Lung (tissue), 12 donors: ENCODE results near the gene TEX51. TPM values are rescaled to one million over a fixed set of nuclear protein-coding genes. Genes with fewer than 3 reads are reported as not detected.

Experiments used
- ATAC-seq: fragments of 200-7000 bp; cut with Tn5 transposase; one replicate; pipeline ENCODE4 v1.9.1; 2020; ENCODE audit warnings: moderate number of reproducible peaks; ENCODE audit not compliant: insufficient read depth, low FRiP score
- DNase-seq, 3 donors: peaks; one replicate each; pipeline ENCODE4 v3.0.0-alpha.2; 2013 to 2017
- H3K27ac ChIP-seq, 2 donors: one replicate each; pipeline ENCODE4 v1.5.1; 2013; ENCODE audit warnings: mild to moderate bottlenecking in 2 of 2, moderate library complexity in 2 of 2, control low read depth in 1 of 2, inconsistent platforms in 1 of 2, low read depth in 1 of 2, low read length in 1 of 2
- H3K27me3 ChIP-seq, 3 donors: one replicate each; pipeline ENCODE4 v1.5.1; 2013; ENCODE audit warnings: low read length in 2 of 3; ENCODE audit not compliant: control insufficient read depth in 3 of 3, insufficient read depth in 3 of 3
- H3K36me3 ChIP-seq, 4 donors: one replicate each; pipeline ENCODE4 v1.5.1; 2013; ENCODE audit warnings: low read length in 4 of 4, mild to moderate bottlenecking in 1 of 4, moderate library complexity in 1 of 4; ENCODE audit not compliant: control insufficient read depth in 4 of 4, insufficient read depth in 4 of 4
- H3K4me1 ChIP-seq, 5 donors: one replicate each; pipeline ENCODE4 v1.5.1; 2013; ENCODE audit warnings: low read length in 5 of 5, mild to moderate bottlenecking in 2 of 5, moderate library complexity in 1 of 5; ENCODE audit not compliant: control insufficient read depth in 5 of 5, insufficient read depth in 5 of 5
- H3K4me3 ChIP-seq: one replicate; pipeline ENCODE4 v1.5.1; 2013; ENCODE audit warnings: mild to moderate bottlenecking, control low read depth, moderate library complexity
- H3K9ac ChIP-seq, 2 donors: one replicate each; pipeline ENCODE4 v1.5.1; 2013; ENCODE audit warnings: low read length in 2 of 2, control low read depth in 1 of 2; ENCODE audit not compliant: insufficient read depth in 1 of 2
- H3K9me3 ChIP-seq, 4 donors: one replicate each; pipeline ENCODE4 v1.5.1; 2013; ENCODE audit warnings: low read length in 3 of 4, mild to moderate bottlenecking in 1 of 4, moderate library complexity in 1 of 4; ENCODE audit not compliant: control insufficient read depth in 4 of 4, insufficient read depth in 3 of 4
- WGBS, 2 donors: extraction: QIAGEN DNeasy Blood & Tissue Kit; methylation state at CpG; one replicate each; pipeline ENCODE4 v1.1.7; 2013; 5-methylcytosine and 5-hydroxymethylcytosine counted together
- polyA plus RNA-seq, 2 donors: library from polyadenylated mRNA; stranded (reverse); fragments of 200-250 nt; gene quantifications; one replicate each; pipeline ENCODE4 v1.2.1, GENCODE V29; 2013
- total RNA-seq, 2 donors: library from RNA; depleted of rRNA in 1 of 2; stranded (reverse); fragments of >200 nt in 1 of 2; gene quantifications; one replicate each; pipeline ENCODE4 v1.2.1, GENCODE V29; 2014 to 2021
- TF ChIP-seq, protein P1 (sequence below): IDR thresholded peaks from 2 replicates; pipeline ENCODE4 v1.5.1; 2012; ENCODE audit warnings: mild to moderate bottlenecking; ENCODE audit errors: control extremely low read depth, extremely low read depth
- donor health status: control.
- donor health status: control.
- donor health status: Bipolar disorder and iron deficiency.
- donor health status: healthy.
- donor health status: DM: yes; HTN: yes; CAD: no.

The TEX51 gene
- total and polyA plus RNA-seq, 4 donors = not detected

DNA sequence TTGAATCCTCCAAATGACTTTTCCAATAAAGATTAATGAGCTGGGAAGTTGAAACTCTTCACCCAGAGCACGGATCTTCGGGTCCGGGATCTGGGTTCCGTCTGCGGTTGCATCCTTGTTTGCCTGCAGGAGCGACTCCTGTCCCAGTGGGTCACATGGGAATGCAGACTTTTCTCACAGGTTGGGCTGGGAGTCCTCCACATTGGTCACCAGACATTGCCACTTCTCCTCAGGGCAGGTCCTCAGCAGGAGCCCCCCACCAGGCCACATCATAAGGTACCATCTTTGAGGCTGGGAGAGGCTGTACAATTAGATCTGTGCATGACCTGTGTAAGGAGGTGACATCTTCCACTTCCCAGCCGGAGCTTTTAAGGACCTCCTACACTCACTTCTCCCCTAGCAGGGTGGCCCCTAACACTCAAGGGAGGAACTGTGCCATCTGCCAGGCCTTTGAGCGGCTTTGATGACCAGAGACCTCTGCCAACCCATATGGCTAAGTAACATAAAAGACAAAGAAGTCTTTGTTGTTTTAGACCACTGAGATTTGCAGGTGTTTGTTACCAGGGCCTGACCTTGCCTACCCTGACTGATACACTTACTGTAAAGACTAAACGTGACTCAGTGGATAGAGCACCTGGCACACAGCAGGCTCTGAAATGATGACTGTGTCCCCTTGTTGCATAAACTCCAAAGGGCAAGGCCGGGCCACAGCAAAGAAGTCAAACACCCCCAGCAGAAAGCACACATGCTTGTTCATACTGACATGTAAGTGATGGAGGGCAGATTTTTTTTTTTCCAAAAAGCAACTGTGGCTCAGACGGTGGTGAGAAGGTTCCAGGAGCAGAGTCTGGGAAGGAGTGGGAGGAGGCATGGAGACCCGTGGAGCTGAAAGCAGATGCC lies 7.9 kb upstream of the TEX51 start:
- Histone ChIP-seq H3K9me3 (peaks cover 0 to 3% (median 0%) of the 10 kb centered on the region in 4 donors), H3K4me3 (no peak overlapping the region), H3K27me3 (no peaks in the 10 kb centered on the region), H3K4me1 (peaks cover 0 to 7% (median 0%) of the 10 kb centered on the region in 5 donors), H3K36me3 (no peaks in the 10 kb centered on the region), H3K9ac (no peak overlapping the region), H3K27ac (no peak overlapping the region)
- no peak for ATAC-seq
- DNase-seq = no peak
- WGBS, 2 donors = 87 to 94% methylated on average over 12 of the region's 12 CpGs
- TF ChIP-seq, protein P1, sequence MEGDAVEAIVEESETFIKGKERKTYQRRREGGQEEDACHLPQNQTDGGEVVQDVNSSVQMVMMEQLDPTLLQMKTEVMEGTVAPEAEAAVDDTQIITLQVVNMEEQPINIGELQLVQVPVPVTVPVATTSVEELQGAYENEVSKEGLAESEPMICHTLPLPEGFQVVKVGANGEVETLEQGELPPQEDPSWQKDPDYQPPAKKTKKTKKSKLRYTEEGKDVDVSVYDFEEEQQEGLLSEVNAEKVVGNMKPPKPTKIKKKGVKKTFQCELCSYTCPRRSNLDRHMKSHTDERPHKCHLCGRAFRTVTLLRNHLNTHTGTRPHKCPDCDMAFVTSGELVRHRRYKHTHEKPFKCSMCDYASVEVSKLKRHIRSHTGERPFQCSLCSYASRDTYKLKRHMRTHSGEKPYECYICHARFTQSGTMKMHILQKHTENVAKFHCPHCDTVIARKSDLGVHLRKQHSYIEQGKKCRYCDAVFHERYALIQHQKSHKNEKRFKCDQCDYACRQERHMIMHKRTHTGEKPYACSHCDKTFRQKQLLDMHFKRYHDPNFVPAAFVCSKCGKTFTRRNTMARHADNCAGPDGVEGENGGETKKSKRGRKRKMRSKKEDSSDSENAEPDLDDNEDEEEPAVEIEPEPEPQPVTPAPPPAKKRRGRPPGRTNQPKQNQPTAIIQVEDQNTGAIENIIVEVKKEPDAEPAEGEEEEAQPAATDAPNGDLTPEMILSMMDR = no peak

- Histone ChIP-seq H3K27ac (no peak overlapping the region), H3K4me3 (no peak overlapping the region), H3K9me3 (peaks cover 0 to 3% (median 0%) of the 10 kb centered on the region in 4 donors), H3K36me3 (no peaks in the 10 kb centered on the region), H3K27me3 (no peaks in the 10 kb centered on the region), H3K4me1 (no peaks in the 10 kb centered on the region), H3K9ac (no peak overlapping the region)
- DNase-seq = no peak
- no peak for ATAC-seq
- TF ChIP-seq, protein P1 = no peak
- WGBS, 2 donors = 71 to 80% methylated on average over 10 of the region's 10 CpGs
These were observed 6.8 kb upstream of the TEX51 start for GRCh38 chr2:126891681-126892500.

- no peak for ATAC-seq
- TF ChIP-seq, protein P1 = no peak
- no peak overlapping the region for H3K9ac ChIP-seq
- no peak overlapping the region for H3K27ac ChIP-seq
- H3K36me3 ChIP-seq = no peaks in the 10 kb centered on the region
- no peaks in the 10 kb centered on the region for H3K27me3 ChIP-seq
- no peaks in the 10 kb centered on the region for H3K4me1 ChIP-seq
- H3K9me3 ChIP-seq = peaks cover 0 to 3% (median 0%) of the 10 kb centered on the region in 4 donors
- DNase-seq = no peak
- H3K4me3 ChIP-seq = no peak overlapping the region
- 90 to 95% methylated on average over 4 of the region's 4 CpGs for WGBS, 2 donors
These were observed 5.5 kb upstream of the TEX51 start for GRCh38 chr2:126893153-126893552.
